Epithelial cell of proximal tubule (primary cell): Measurements from ENCODE around the gene GABPB2. TPM values are rescaled to one million over a fixed set of nuclear protein-coding genes. Genes with fewer than 3 reads are reported as not detected.

Experiments
- DNase-seq: peaks from one replicate; pipeline ENCODE4 v3.0.0-alpha.2; 2011; ENCODE audit warnings: low read depth
- H3K4me3 ChIP-seq: 2 replicates; pipeline ENCODE4 v1.5.1; 2011; ENCODE audit warnings: low read depth, mild to moderate bottlenecking, low read length
- total RNA-seq: library from RNA; depleted of rRNA; stranded (reverse); fragments of >200 nt; gene quantifications from 2 replicates; pipeline ENCODE4 v1.2.3, GENCODE V29; 2015
- TF ChIP-seq, protein P1 (sequence below): conservative IDR thresholded peaks from 2 replicates; pipeline ENCODE4 v1.5.1; 2012; ENCODE audit warnings: low read depth, mild to moderate bottlenecking, low read length

The GABPB2 gene
- total RNA-seq, 1 donor from 2014 or later, result 5.4 TPM

DNA sequence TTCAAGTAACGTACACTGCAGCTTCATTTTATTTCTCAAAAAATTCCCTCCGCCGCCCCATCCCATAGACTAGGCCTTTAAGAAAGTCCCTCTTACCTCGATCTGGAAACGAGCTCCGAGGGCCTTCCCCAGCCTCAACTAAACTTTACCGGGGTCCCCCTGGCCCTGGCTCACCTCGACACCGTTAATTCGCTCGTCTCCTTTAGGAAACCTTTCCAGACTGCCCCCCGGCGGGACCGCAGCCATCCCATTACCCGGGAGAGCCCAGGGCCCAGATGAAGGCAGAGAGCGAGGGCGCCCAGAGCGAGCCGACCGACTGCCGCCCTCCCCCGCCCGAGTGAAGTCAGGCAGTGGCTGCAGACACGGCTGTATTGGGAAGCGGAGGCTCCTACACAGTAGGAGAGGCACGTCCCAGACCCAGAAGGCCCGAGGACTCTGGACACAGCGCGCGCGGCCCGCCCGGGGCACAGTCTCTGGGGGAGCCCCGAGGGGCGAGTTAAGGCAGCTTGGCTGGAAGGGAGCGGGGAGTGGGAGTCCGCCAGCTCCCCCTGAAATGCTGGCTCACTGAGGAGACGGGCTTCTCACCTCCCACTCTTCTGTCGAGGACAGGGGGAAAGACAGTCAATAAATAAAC lies 61.3 kb downstream of the GABPB2 start:
- TF ChIP-seq, protein P1, sequence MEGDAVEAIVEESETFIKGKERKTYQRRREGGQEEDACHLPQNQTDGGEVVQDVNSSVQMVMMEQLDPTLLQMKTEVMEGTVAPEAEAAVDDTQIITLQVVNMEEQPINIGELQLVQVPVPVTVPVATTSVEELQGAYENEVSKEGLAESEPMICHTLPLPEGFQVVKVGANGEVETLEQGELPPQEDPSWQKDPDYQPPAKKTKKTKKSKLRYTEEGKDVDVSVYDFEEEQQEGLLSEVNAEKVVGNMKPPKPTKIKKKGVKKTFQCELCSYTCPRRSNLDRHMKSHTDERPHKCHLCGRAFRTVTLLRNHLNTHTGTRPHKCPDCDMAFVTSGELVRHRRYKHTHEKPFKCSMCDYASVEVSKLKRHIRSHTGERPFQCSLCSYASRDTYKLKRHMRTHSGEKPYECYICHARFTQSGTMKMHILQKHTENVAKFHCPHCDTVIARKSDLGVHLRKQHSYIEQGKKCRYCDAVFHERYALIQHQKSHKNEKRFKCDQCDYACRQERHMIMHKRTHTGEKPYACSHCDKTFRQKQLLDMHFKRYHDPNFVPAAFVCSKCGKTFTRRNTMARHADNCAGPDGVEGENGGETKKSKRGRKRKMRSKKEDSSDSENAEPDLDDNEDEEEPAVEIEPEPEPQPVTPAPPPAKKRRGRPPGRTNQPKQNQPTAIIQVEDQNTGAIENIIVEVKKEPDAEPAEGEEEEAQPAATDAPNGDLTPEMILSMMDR, result no peak
- DNase-seq, result no peak
- peak overlapping the region; percentile 37 for H3K4me3 ChIP-seq

DNA sequence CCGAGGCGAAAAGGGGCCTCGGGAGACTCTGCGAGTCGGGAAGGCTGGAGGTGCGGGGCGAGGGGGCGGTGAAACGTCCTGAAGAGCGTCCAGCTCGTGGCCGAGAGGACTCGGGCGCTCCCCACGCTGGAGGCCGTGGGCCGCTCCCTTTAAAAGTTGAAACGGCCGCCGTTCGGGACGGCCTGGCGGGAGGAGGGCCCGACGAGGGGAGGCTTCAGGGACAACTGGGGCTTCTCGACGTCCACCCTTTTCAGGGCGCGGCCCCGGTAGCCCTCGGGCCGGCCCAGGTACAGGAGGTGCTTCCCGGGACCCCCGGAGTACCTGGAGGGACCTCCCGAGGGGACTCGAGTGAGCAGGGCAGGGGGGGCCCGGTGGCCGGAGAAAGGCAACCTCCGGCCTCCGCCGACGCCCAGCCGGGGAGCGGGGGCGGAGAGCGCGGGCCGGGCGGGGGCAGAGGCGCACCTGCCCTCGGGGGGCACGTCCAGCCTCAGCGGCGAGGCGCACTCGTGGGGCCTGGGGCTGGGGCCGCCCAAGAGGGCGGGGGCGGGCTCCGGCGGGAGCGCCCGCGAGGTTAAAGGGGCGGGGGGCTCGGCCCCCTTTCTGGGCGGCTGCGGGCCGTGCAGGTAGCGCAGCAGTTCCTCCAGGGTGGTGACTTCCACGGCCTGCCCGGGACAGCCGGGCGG lies 61.9 kb downstream of the GABPB2 start:
- H3K4me3 ChIP-seq, result no peak overlapping the region
- TF ChIP-seq, protein P1, result no peak
- DNase-seq, result no peak

DNA sequence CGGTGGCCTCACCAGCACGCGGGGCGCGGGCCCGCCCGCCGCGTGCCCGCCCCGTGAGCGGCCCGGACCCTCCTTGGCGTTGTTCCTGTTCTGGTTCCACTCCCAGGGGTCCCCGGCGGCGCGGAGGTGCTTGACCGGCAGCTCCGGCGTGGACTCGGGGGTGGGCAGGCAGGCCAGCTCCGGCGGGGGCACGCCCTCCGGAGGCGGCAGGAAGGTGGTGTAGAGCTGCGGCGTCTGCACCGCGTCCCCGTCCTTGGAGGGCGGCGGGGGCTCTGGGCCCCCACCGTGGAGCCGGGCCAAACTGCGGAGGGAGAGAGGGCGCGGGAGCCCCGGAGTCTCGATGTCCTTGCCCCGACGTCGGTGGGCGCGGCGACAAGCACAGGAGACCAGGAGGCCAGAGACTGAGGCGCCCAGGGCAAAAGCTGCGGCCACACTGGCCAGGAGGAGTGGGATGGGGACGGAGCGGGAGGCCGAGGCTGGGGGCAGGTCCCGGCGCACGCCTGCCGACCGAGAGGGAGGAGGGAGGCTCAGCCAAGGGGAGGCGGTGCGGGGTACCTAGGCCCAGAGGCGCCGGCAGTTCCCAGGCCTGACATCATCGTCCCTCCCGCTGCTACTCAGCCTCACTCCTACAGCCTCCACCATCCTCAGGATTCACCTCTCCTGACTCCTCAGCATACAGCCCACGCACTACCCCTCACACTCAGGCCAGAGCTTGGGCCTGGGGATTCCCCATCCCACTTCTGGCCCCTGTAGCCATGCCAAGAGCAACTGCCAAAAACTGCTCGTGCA lies 62.7 kb downstream of the GABPB2 start:
- TF ChIP-seq, protein P1, result no peak
- no peak overlapping the region for H3K4me3 ChIP-seq
- DNase-seq, result no peak

DNA sequence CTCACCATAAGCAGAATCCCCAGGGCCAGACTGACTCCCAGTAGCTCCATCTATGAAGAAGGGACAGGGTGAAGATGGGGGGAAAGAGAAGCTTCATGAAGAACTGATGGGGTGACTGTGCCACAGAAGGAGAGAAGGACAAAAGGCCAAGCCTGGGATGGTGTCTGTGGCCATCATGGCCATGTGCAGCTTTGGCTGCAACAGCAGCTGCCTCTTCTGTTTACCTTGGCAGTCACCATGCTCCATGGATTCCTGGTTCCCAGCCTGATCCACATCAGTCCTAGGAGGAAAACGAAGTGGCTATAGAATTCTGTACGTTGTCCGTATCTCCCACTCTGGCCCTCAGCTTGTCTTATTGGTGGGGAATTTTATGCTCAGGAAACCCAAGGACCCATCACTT lies 63.8 kb downstream of the GABPB2 start:
- no peak for DNase-seq
- H3K4me3 ChIP-seq, result no peak overlapping the region
- TF ChIP-seq, protein P1, result no peak

DNA sequence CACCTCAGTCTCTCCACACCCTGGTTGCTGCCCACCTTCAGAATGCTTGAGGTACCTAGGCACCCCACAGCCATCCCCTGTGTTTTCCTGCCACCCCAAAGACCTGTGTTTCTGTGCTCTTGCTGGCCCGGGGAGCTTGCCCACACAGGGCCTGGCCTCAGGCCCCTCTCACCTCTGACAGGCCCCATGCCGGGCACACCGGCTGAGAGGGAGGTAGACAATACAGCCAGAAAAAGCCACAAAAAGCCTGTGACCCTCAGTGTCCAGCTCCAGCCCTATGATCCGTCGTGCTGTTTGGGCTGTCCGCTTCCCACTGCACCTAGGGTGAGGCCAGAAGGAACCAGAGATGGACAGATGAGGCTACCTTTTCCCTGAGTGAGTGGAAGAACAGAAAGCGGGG lies 64.4 kb downstream of the GABPB2 start:
- H3K4me3 ChIP-seq, result no peak overlapping the region
- DNase-seq, result no peak
- TF ChIP-seq, protein P1, result no peak

DNA sequence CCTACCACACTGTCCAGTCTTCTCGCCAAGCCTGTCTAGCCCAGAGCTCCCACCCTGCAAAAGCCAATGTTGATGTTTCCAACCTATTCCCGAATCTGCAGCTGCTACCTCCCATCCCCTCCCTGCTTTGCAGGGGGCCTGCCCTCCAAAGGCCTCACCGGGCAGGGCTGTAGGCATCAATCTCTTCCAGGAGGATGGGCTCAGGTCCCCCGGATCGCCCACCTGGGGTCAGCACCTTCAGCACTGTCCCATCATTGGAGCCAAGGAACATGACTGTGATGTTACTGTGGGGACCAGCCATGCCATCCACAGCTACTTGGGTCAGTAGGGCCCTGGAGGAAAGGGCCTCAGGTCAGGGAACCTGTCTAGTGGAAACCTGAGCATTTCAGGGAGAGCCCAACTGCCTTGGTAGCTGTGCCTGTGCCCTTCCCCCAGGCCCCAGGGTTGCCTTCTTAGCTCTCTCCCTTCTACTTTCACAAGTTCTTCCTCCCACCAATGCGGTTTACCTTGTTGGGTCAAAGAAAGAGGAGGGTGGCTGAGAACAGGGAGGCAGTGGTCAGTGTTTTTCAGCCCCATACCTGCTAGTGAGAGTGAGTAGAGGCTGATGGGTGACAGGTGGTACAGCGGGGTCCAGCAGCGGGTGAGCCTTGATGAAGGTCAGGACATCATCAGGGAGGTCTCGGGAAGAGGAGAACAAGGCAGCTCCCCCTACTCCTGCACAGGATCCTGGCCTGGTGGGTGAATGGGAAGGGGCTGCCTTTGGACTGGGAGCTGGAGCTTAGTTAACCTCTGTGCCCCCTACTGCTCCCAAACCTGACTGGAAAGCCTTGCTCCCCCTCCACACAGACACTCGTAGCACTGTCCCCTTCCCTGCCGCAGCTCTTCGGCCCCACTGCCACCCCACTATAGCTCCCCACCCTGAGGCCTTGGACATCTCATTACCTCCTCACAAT lies 65.1 kb downstream of the GABPB2 start:
- H3K4me3 ChIP-seq, result no peak overlapping the region
- no peak for DNase-seq
- TF ChIP-seq, protein P1, result no peak
